ENCODE results near the gene TNRC6C.

GRCh38 chr17:78026381-78026780 lies 67.9 kb downstream of the TNRC6C start:
- TF ChIP-seq CTCF (IDR thresholded peaks at IDR 0.05) (no peak), POLR2A (IDR thresholded peaks at IDR 0.05) (no peak)

Measured in lower leg skin (tissue), 3 donors.